Endodermal cell (in vitro differentiated cells): ENCODE measurements around the gene TMEM119. TPM values are rescaled to one million over a fixed set of nuclear protein-coding genes. Genes with fewer than 3 reads are reported as not detected.

Experiments used
- DNase-seq: peaks from one replicate; pipeline ENCODE4 v3.0.0-alpha.2; 2017
- H3K27ac ChIP-seq: 2 replicates; pipeline ENCODE4 v1.5.1; 2013; ENCODE audit warnings: mild to moderate bottlenecking, low read depth, low read length, moderate library complexity
- H3K27me3 ChIP-seq: 2 replicates; pipeline ENCODE4 v1.6.1; 2013; ENCODE audit warnings: mild to moderate bottlenecking, low read length, moderate library complexity; ENCODE audit not compliant: insufficient read depth, control insufficient read depth, poor library complexity, severe bottlenecking
- H3K36me3 ChIP-seq: 2 replicates; pipeline ENCODE4 v1.7.0; 2013; ENCODE audit warnings: mild to moderate bottlenecking, low read length, moderate library complexity; ENCODE audit not compliant: control insufficient read depth, insufficient read depth
- H3K4me1 ChIP-seq: one replicate; pipeline ENCODE4 v1.7.0; 2013; ENCODE audit warnings: low read length; ENCODE audit not compliant: control insufficient read depth, insufficient read depth
- H3K4me3 ChIP-seq: 2 replicates; pipeline ENCODE4 v1.5.1; 2013; ENCODE audit warnings: mild to moderate bottlenecking, low read length, moderate library complexity
- H3K9ac ChIP-seq: 2 replicates; pipeline ENCODE4 v1.6.1; 2013; ENCODE audit warnings: mild to moderate bottlenecking, low read length, moderate library complexity; ENCODE audit not compliant: poor library complexity, severe bottlenecking; ENCODE audit errors: extremely low read depth
- H3K9me3 ChIP-seq: 2 replicates; pipeline ENCODE4 v1.6.1; 2013; ENCODE audit warnings: mild to moderate bottlenecking, low read length, moderate library complexity; ENCODE audit not compliant: control insufficient read depth
- H3K27ac Mint-ChIP-seq: 2 replicates; pipeline ENCODE4 v1.8.0; 2020; ENCODE audit warnings: mixed read lengths
- H3K27me3 Mint-ChIP-seq: 2 replicates; pipeline ENCODE4 v1.8.0; 2021; ENCODE audit warnings: mild to moderate bottlenecking, mixed read lengths; ENCODE audit not compliant: insufficient read depth
- H3K36me3 Mint-ChIP-seq: 2 replicates; pipeline ENCODE4 v1.8.0; 2020; ENCODE audit warnings: low read depth, mixed read lengths
- H3K4me1 Mint-ChIP-seq: 2 replicates; pipeline ENCODE4 v1.8.0; 2020; ENCODE audit warnings: mixed read lengths
- H3K4me3 Mint-ChIP-seq: 2 replicates; pipeline ENCODE4 v1.8.0; 2020; ENCODE audit warnings: mild to moderate bottlenecking, moderate library complexity, mixed read lengths
- H3K9me3 Mint-ChIP-seq: 2 replicates; pipeline ENCODE4 v1.8.0; 2020; ENCODE audit warnings: mild to moderate bottlenecking, mixed read lengths
- CTCF ChIP-seq: fragments of 200-600 bp; sonication (generic); conservative IDR thresholded peaks from 2 replicates; pipeline ENCODE4 v1.5.0; 2021; ENCODE audit warnings: antibody characterized with exemption, mild to moderate bottlenecking
- WGBS, 2 experiments: methylation state at CpG; one replicate each; pipeline versions ENCODE4 v1.1.5 to v1.1.7; 2013; ENCODE audit warnings: missing lambda C conversion rate in 2 of 2, mixed read lengths in 1 of 2; ENCODE audit not compliant: insufficient coverage in 1 of 2, insufficient read length in 1 of 2; 5-methylcytosine and 5-hydroxymethylcytosine counted together
- total RNA-seq, 2 donors: library from RNA; stranded (reverse); fragmentation: NEBNext Ultra II Directional in 1 of 2; extraction: Animal tissue kit (Norgen Biotek cat#: 25700) in 1 of 2; gene quantifications; 2 replicates in 1 of 2; 3 replicates in 1 of 2; pipeline ENCODE4 v1.2.1, GENCODE V29; 2021

Gene TMEM119
- total RNA-seq, 2 donors from 2014 or later = 0.11 to 0.15 TPM

- Histone ChIP-seq H3K27me3 (no peaks in the 10 kb centered on the region), H3K27ac (no peak overlapping the region), H3K4me1 (no peaks in the 10 kb centered on the region), H3K9me3 (no peaks in the 10 kb centered on the region), H3K4me3 (no peak overlapping the region), H3K36me3 (no peaks in the 10 kb centered on the region), H3K9ac (no peak overlapping the region)
- no peak overlapping the region for H3K4me3 Mint-ChIP-seq
- no peak overlapping the region for H3K27ac Mint-ChIP-seq
- H3K4me1 Mint-ChIP-seq = no peaks in the 10 kb centered on the region
- H3K36me3 Mint-ChIP-seq = no peaks in the 10 kb centered on the region
- no peak for TF ChIP-seq CTCF
- no peaks in the 10 kb centered on the region for H3K27me3 Mint-ChIP-seq
- WGBS, 2 experiments = 91 to 94% methylated on average over 7 to 15 of the region's 15 CpGs
- peaks cover 3% of the 10 kb centered on the region for H3K9me3 Mint-ChIP-seq
- no peak for DNase-seq
These were observed 13.1 kb upstream of the TMEM119 start for GRCh38 chr12:108610856-108611605.

- Histone ChIP-seq H3K27ac (no peak overlapping the region), H3K4me3 (no peak overlapping the region), H3K27me3 (no peaks in the 10 kb centered on the region), H3K4me1 (no peaks in the 10 kb centered on the region), H3K9ac (no peak overlapping the region), H3K9me3 (no peaks in the 10 kb centered on the region), H3K36me3 (no peaks in the 10 kb centered on the region)
- no peak for TF ChIP-seq CTCF
- H3K4me3 Mint-ChIP-seq = no peak overlapping the region
- no peaks in the 10 kb centered on the region for H3K36me3 Mint-ChIP-seq
- WGBS, 2 experiments = 91 to 93% methylated on average over 6 to 8 of the region's 8 CpGs
- H3K4me1 Mint-ChIP-seq = no peaks in the 10 kb centered on the region
- no peak overlapping the region for H3K27ac Mint-ChIP-seq
- H3K9me3 Mint-ChIP-seq = no peaks in the 10 kb centered on the region
- DNase-seq = no peak
- H3K27me3 Mint-ChIP-seq = no peaks in the 10 kb centered on the region
These were observed 12.5 kb upstream of the TMEM119 start for GRCh38 chr12:108610336-108610815.

- Histone ChIP-seq H3K4me1 (no peaks in the 10 kb centered on the region), H3K9ac (no peak overlapping the region), H3K4me3 (no peak overlapping the region), H3K27me3 (no peaks in the 10 kb centered on the region), H3K27ac (no peak overlapping the region), H3K9me3 (no peaks in the 10 kb centered on the region), H3K36me3 (no peaks in the 10 kb centered on the region)
- no peaks in the 10 kb centered on the region for H3K27me3 Mint-ChIP-seq
- TF ChIP-seq CTCF = no peak
- H3K36me3 Mint-ChIP-seq = no peaks in the 10 kb centered on the region
- no peak overlapping the region for H3K4me3 Mint-ChIP-seq
- H3K9me3 Mint-ChIP-seq = no peaks in the 10 kb centered on the region
- DNase-seq = no peak
- no peaks in the 10 kb centered on the region for H3K4me1 Mint-ChIP-seq
- no peak overlapping the region for H3K27ac Mint-ChIP-seq
- 86 to 87% methylated on average over 14 to 21 of the region's 21 CpGs for WGBS, 2 experiments
These were observed 11.9 kb upstream of the TMEM119 start for GRCh38 chr12:108609537-108610335.
